T1000 (cell line): ENCODE data around the gene NFIX.
A peak's percentile ranks its signal among the peaks of the same experiment; 100 is the strongest.

Experiments
- DNase-seq: peaks from one replicate; lab custom pipeline; 2025; ENCODE audit warnings: mixed read lengths; lab: John Stamatoyannopoulos, UW

Gene NFIX

GRCh38 chr19:13037161-13037560, 41.9 kb downstream of the NFIX start:
- peak; percentile 54 for DNase-seq

- no peak for DNase-seq
Measured at GRCh38 chr19:13037731-13038130, 42.5 kb downstream of the NFIX start.

- DNase-seq: no peak
Measured at GRCh38 chr19:13038306-13039210, 43.3 kb downstream of the NFIX start.

- DNase-seq: no peak
Measured at GRCh38 chr19:13039211-13039789, 44.0 kb downstream of the NFIX start.

- no peak for DNase-seq
Measured at GRCh38 chr19:13040232-13040947, 45.1 kb downstream of the NFIX start.

- DNase-seq: no peak
Measured at GRCh38 chr19:13040948-13041292, 45.6 kb downstream of the NFIX start.

GRCh38 chr19:13042443-13043130, 47.3 kb downstream of the NFIX start:
- DNase-seq: no peak

- DNase-seq: no peak
Measured at GRCh38 chr19:13043285-13043684, 48.0 kb downstream of the NFIX start.

GRCh38 chr19:13044231-13044836, 49.1 kb downstream of the NFIX start:
- no peak for DNase-seq

GRCh38 chr19:13045812-13046211, 50.5 kb downstream of the NFIX start:
- DNase-seq: no peak

GRCh38 chr19:13047374-13047773, 52.1 kb downstream of the NFIX start:
- DNase-seq: no peak

- DNase-seq: no peak
Measured at GRCh38 chr19:13050274-13050673, 55.0 kb downstream of the NFIX start.

- no peak for DNase-seq
Measured at GRCh38 chr19:13051557-13052165, 56.4 kb downstream of the NFIX start.

GRCh38 chr19:13052447-13053175, 57.3 kb downstream of the NFIX start:
- no peak for DNase-seq

- no peak for DNase-seq
Measured at GRCh38 chr19:13053238-13053637, 58.0 kb downstream of the NFIX start.

GRCh38 chr19:13053761-13054625, 58.7 kb downstream of the NFIX start:
- DNase-seq: peak; percentile 61

- DNase-seq: no peak
Measured at GRCh38 chr19:13054626-13055212, 59.4 kb downstream of the NFIX start.

- DNase-seq: peak; percentile 85
Measured at GRCh38 chr19:13055213-13056051, 60.2 kb downstream of the NFIX start.
